GM12801 (cell line): ENCODE data around the gene SLC30A5.

Experiments
- CTCF ChIP-seq: IDR thresholded peaks from one replicate; pipeline ENCODE4 v1.5.1; 2011; ENCODE audit warnings: control low read depth; ENCODE audit not compliant: insufficient read length; ENCODE audit errors: extremely low read depth

Gene SLC30A5

GRCh38 chr5:69166686-69167492 is 73.1 kb downstream of the SLC30A5 start, which contains the start of gene CCNB1:
CCNB1 (plus strand) TSS chr5:69167150; CDS start chr5:69167263, 113 bp downstream.
- no peak for TF ChIP-seq CTCF

- TF ChIP-seq CTCF: no peak
These were observed 73.7 kb downstream of the SLC30A5 start for GRCh38 chr5:69167493-69167855.

GRCh38 chr5:69167929-69168328 is 74.1 kb downstream of the SLC30A5 start:
- TF ChIP-seq CTCF: no peak

- TF ChIP-seq CTCF: no peak
These were observed 76.7 kb downstream of the SLC30A5 start for GRCh38 chr5:69170495-69170894.

GRCh38 chr5:69170969-69171368 is 77.2 kb downstream of the SLC30A5 start:
- TF ChIP-seq CTCF: no peak
